ENCODE data around the gene NCF1. TPM values are rescaled to one million over a fixed set of nuclear protein-coding genes. Genes with fewer than 3 reads are reported as not detected.
A peak's percentile ranks its signal among the peaks of the same experiment; 100 is the strongest.
"Not testable (repeated sequence)": the region's sequence is repeated elsewhere in the genome, so short reads cannot be mapped to it uniquely, and the experiment has no call there.

NCF1 gene
- 1 to 10 TPM in 3 of 4 donors, under 1 TPM in 1; 0.93 to 5.7 (median 2.3) TPM for total RNA-seq

- WGBS, 2 donors (ENCODE audit: low coverage in 1 of 2), result no CpG with 5 or more reads among the region's 21 CpGs
- H3K36me3 ChIP-seq, H3K27ac ChIP-seq, H3K27me3 ChIP-seq, H3K4me1 ChIP-seq, H3K4me3 ChIP-seq, H3K9me3 ChIP-seq: not testable (repeated sequence)
- ATAC-seq, result peak; percentile 57
Measured at GRCh38 chr7:74773760-74774750, at the start of gene NCF1. Gene NCF1 (plus strand): TSS chr7:74774011. CDS start chr7:74774032, 21 bp downstream.

- peaks cover 0 to 19% of the 10 kb centered on the region in 2 donors for H3K36me3 ChIP-seq
- peak overlapping the region in 2 of 4 donors; percentile 46 to 48 for H3K27ac ChIP-seq
- TF ChIP-seq POLR2A (IDR thresholded peaks at IDR 0.05) (no peak), CTCF (IDR thresholded peaks at IDR 0.05) (no peak), POLR2AphosphoS5 (IDR thresholded peaks at IDR 0.05) (no peak), EP300 (IDR thresholded peaks at IDR 0.05) (no peak)
- no peaks in the 10 kb centered on the region for H3K9me3 ChIP-seq
- H3K4me1 ChIP-seq, result peaks cover 0 to 29% (median 0%) of the 10 kb centered on the region in 3 donors
- H3K27me3 ChIP-seq, result no peaks in the 10 kb centered on the region
- ATAC-seq, result no peak
- H3K4me3 ChIP-seq, result no peak overlapping the region
- 88 to 91% methylated on average over 1 of the region's 1 CpG for WGBS, 2 donors (ENCODE audit: low coverage in 1 of 2)
Measured at GRCh38 chr7:74725840-74726239, 48.0 kb upstream of the NCF1 start.

- Histone ChIP-seq H3K27ac (peak overlapping the region in 3 of 4 donors; percentile 48 to 67 (median 56)), H3K4me3 (no peak overlapping the region), H3K27me3 (no peaks in the 10 kb centered on the region), H3K4me1 (peaks cover 0 to 29% (median 0%) of the 10 kb centered on the region in 3 donors), H3K9me3 (no peaks in the 10 kb centered on the region), H3K36me3 (peaks cover 0 to 12% of the 10 kb centered on the region in 2 donors)
- ATAC-seq, result no peak
- TF ChIP-seq POLR2AphosphoS5 (IDR thresholded peaks at IDR 0.05), result no peak
- no peak for TF ChIP-seq POLR2A (IDR thresholded peaks at IDR 0.05)
- TF ChIP-seq EP300 (IDR thresholded peaks at IDR 0.05), result no peak
- no peak for TF ChIP-seq CTCF (IDR thresholded peaks at IDR 0.05)
- 83 to 88% methylated on average over 4 to 8 of the region's 8 CpGs for WGBS, 2 donors (ENCODE audit: low coverage in 1 of 2)
Measured at GRCh38 chr7:74726309-74727101, 47.3 kb upstream of the NCF1 start.

GRCh38 chr7:74728686-74729085 lies 45.1 kb upstream of the NCF1 start:
- H3K36me3 ChIP-seq, H3K4me3 ChIP-seq, H3K9me3 ChIP-seq, H3K27ac ChIP-seq, H3K27me3 ChIP-seq: not testable (repeated sequence)
- ATAC-seq, result peak; percentile 34
- H3K4me1 ChIP-seq, result peaks cover 0 to 29% (median 0%) of the 10 kb centered on the region in 3 donors
- WGBS, 2 donors (ENCODE audit: low coverage in 1 of 2), result no CpG with 5 or more reads among the region's 10 CpGs

- H3K27ac ChIP-seq, H3K27me3 ChIP-seq, H3K9me3 ChIP-seq, H3K4me3 ChIP-seq, H3K36me3 ChIP-seq: not testable (repeated sequence)
- H3K4me1 ChIP-seq, result peaks cover 0 to 22% (median 0%) of the 10 kb centered on the region in 3 donors
- WGBS, 2 donors (ENCODE audit: low coverage in 1 of 2), result no CpG with 5 or more reads among the region's 5 CpGs
- ATAC-seq, result peak; percentile 66
Measured at GRCh38 chr7:74730186-74730585, 43.6 kb upstream of the NCF1 start.

GRCh38 chr7:74739974-74740703 lies 33.7 kb upstream of the NCF1 start:
- H3K4me1 ChIP-seq, H3K36me3 ChIP-seq, ATAC-seq, H3K27ac ChIP-seq, H3K9me3 ChIP-seq, H3K27me3 ChIP-seq, H3K4me3 ChIP-seq: not testable (repeated sequence)
- WGBS, 2 donors (ENCODE audit: low coverage in 1 of 2), result no CpG with 5 or more reads among the region's 14 CpGs

GRCh38 chr7:74743936-74744557 lies 29.8 kb upstream of the NCF1 start:
- H3K36me3 ChIP-seq, H3K4me3 ChIP-seq, H3K27ac ChIP-seq, H3K27me3 ChIP-seq, H3K4me1 ChIP-seq, H3K9me3 ChIP-seq: not testable (repeated sequence)
- WGBS, 2 donors (ENCODE audit: low coverage in 1 of 2), result no CpG with 5 or more reads among the region's 9 CpGs
- ATAC-seq, result peak; percentile 93

GRCh38 chr7:74753921-74754482 lies 19.8 kb upstream of the NCF1 start:
- not testable (repeated sequence) for H3K27ac ChIP-seq, H3K4me3 ChIP-seq, H3K36me3 ChIP-seq, H3K4me1 ChIP-seq, H3K27me3 ChIP-seq, H3K9me3 ChIP-seq
- no CpG with 5 or more reads among the region's 9 CpGs for WGBS, 2 donors (ENCODE audit: low coverage in 1 of 2)
- ATAC-seq, result peak; percentile 92

GRCh38 chr7:74756673-74757072 lies 17.1 kb upstream of the NCF1 start:
- not testable (repeated sequence) for H3K27ac ChIP-seq, H3K36me3 ChIP-seq, H3K4me1 ChIP-seq, H3K9me3 ChIP-seq, ATAC-seq, H3K27me3 ChIP-seq, H3K4me3 ChIP-seq
- no CpG with 5 or more reads among the region's 5 CpGs for WGBS, 2 donors (ENCODE audit: low coverage in 1 of 2)

Measured in gastroesophageal sphincter (tissue), 4 donors.